Panc1 (cell line): Measurements from ENCODE around the gene C19orf53. TPM values are rescaled to one million over a fixed set of nuclear protein-coding genes. Genes with fewer than 3 reads are reported as not detected.

Source experiments
- ATAC-seq: fragments of 200-7000 bp; cut with Tn5 transposase; 2 replicates; pipeline ENCODE4 v1.9.1; 2020; ENCODE audit warnings: mild to moderate bottlenecking, moderate library complexity
- BruUV-seq: library from RNA; stranded (reverse); fragments of 400-500 nt; replicated peaks from 2 replicates; lab custom pipeline; 2021; lab: Mats Ljungman, UMichigan
- CTCF ChIA-PET: fragments of 300-600 bp; sonication (Branson Sonifier 250); formaldehyde crosslinking; loops from one replicate; lab custom pipeline; 2022; ENCODE audit warnings: antibody characterized with exemption; lab: Charles Lee
- POLR2A ChIA-PET: fragments of 300-600 bp; sonication (Branson Sonifier 250); formaldehyde crosslinking; loops from one replicate; lab custom pipeline; 2022; ENCODE audit warnings: antibody characterized with exemption; lab: Charles Lee
- DNase-seq: peaks from one replicate; pipeline ENCODE4 v3.0.0-alpha.2; 2010; ENCODE audit warnings: low read depth, low spot score
- H3K27ac ChIP-seq: 2 replicates; pipeline ENCODE4 v1.5.1; 2011; ENCODE audit warnings: mild to moderate bottlenecking, low read length, inconsistent platforms
- H3K27me3 ChIP-seq: fragments of 200-500 bp; sonication (Bioruptor generic); 2 replicates; pipeline ENCODE4 v1.6.0; 2014; ENCODE audit warnings: low read length, inconsistent platforms; ENCODE audit not compliant: control insufficient read depth, insufficient read depth
- H3K36me3 ChIP-seq: fragments of 200-500 bp; sonication (Bioruptor generic); 2 replicates; pipeline ENCODE4 v1.5.1; 2014; ENCODE audit warnings: inconsistent platforms, mild to moderate bottlenecking, low read length, moderate library complexity; ENCODE audit not compliant: control insufficient read depth, insufficient read depth
- H3K4me1 ChIP-seq: 2 replicates; pipeline ENCODE4 v1.5.1; 2011; ENCODE audit warnings: inconsistent platforms, mild to moderate bottlenecking, low read length, moderate library complexity; ENCODE audit not compliant: control insufficient read depth, insufficient read depth
- H3K4me3 ChIP-seq, 2 experiments: 2 replicates each; pipeline ENCODE4 v1.5.1; 2011 to 2012; ENCODE audit warnings: low read depth in 2 of 2, low read length in 2 of 2, mild to moderate bottlenecking in 2 of 2, inconsistent platforms in 1 of 2, moderate library complexity in 1 of 2
- H3K9me3 ChIP-seq: fragments of 200-500 bp; sonication (Bioruptor generic); 2 replicates; pipeline ENCODE4 v1.5.1; 2014; ENCODE audit warnings: low read depth, mild to moderate bottlenecking, inconsistent platforms, low read length, moderate library complexity; ENCODE audit not compliant: control insufficient read depth, insufficient read depth
- POLR2AphosphoS5 ChIP-seq: IDR thresholded peaks from 2 replicates; pipeline ENCODE4 v1.6.1; 2012; ENCODE audit warnings: mild to moderate bottlenecking, low read depth, low read length, moderate library complexity
- REST ChIP-seq, 2 experiments: IDR thresholded peaks; 2 replicates each; pipeline ENCODE4 v1.6.1; 2011 to 2012; ENCODE audit warnings: low read depth in 2 of 2, control low read depth in 1 of 2, low read length in 1 of 2, mild to moderate bottlenecking in 1 of 2, moderate library complexity in 1 of 2; ENCODE audit not compliant: insufficient read depth in 1 of 2
- SIN3A ChIP-seq: IDR thresholded peaks from 2 replicates; pipeline ENCODE4 v1.6.1; 2012; ENCODE audit warnings: low read depth, mild to moderate bottlenecking, low read length, moderate library complexity, borderline replicate concordance; ENCODE audit not compliant: insufficient read depth
- TCF7L2 ChIP-seq: IDR thresholded peaks from 2 replicates; pipeline ENCODE4 v1.6.1; 2011; ENCODE audit warnings: mild to moderate bottlenecking, low read depth, low read length, inconsistent platforms
- in situ Hi-C: cut with HindIII; loops from 2 replicates; pipeline ENCODE4 v1.10.0; 2016; ENCODE audit warnings: low sequenced_read_pairs, low pct_unique_long_range_greater_than_20kb
- intact Hi-C: fragments of 100-400 bp; cut with micrococcal nuclease; formaldehyde crosslinking; loops from one replicate; pipeline ENCODE4 v1.10.0; 2022; ENCODE audit not compliant: unreplicated experiment
- total RNA-seq: library from RNA; stranded (reverse); gene quantifications from one replicate; pipeline ENCODE4 v1.2.1, GENCODE V29; 2021; ENCODE audit not compliant: unreplicated experiment
- TF ChIP-seq, protein P1 (sequence below): fragments of 450-650 bp; IDR thresholded peaks from 2 replicates; pipeline ENCODE4 v1.5.1; 2017; ENCODE audit warnings: mild to moderate bottlenecking

C19orf53 gene
- total RNA-seq, 1 experiment from 2014 or later: 97.2 TPM

DNA sequence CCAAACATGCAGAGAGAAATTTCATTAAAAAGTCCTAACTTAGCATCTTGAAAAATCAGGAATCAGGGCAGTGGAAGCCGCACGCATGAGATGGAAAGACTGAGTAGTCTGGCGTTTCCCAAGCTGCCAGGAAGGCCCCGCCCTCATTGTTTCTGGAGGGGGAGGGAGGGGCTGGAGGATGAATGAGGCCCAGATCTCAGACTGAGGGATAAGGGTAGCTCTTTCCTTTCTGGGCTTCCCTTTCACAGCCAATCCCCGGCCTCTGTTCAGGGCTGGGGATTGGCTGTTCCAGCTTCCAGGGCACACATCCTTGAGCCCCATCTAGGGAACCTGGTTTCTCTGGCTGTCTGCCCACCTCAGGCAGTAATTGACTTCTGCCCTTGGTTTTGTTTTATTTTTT is 7.3 kb downstream of the C19orf53 start:
- CTCF ChIA-PET: no interaction called here
- no peaks in the 10 kb centered on the region for H3K9me3 ChIP-seq
- H3K36me3 ChIP-seq: no peaks in the 10 kb centered on the region
- no peak overlapping the region for H3K27ac ChIP-seq
- no TSS peak for BruUV-seq
- ATAC-seq (peak; percentile 59; the same call in 1 of the 2 replicates), DNase-seq (no peak)
- in situ Hi-C loops (no loop called here), intact Hi-C loops (no loop called here)
- no peak overlapping the region for H3K4me3 ChIP-seq
- no peaks in the 10 kb centered on the region for H3K27me3 ChIP-seq
- TF ChIP-seq SIN3A (no peak), TCF7L2 (no peak), POLR2AphosphoS5 (no peak), REST (IDR thresholded peaks at IDR 0.05; ENCODE audit: insufficient read depth in 1 of 2, low read depth in 2 of 2, low read length in 1 of 2) (no peak)
- TF ChIP-seq, protein P1, sequence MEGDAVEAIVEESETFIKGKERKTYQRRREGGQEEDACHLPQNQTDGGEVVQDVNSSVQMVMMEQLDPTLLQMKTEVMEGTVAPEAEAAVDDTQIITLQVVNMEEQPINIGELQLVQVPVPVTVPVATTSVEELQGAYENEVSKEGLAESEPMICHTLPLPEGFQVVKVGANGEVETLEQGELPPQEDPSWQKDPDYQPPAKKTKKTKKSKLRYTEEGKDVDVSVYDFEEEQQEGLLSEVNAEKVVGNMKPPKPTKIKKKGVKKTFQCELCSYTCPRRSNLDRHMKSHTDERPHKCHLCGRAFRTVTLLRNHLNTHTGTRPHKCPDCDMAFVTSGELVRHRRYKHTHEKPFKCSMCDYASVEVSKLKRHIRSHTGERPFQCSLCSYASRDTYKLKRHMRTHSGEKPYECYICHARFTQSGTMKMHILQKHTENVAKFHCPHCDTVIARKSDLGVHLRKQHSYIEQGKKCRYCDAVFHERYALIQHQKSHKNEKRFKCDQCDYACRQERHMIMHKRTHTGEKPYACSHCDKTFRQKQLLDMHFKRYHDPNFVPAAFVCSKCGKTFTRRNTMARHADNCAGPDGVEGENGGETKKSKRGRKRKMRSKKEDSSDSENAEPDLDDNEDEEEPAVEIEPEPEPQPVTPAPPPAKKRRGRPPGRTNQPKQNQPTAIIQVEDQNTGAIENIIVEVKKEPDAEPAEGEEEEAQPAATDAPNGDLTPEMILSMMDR: no peak
- peaks cover 6% of the 10 kb centered on the region for H3K4me1 ChIP-seq
- POLR2A ChIA-PET: no interaction called here

DNA sequence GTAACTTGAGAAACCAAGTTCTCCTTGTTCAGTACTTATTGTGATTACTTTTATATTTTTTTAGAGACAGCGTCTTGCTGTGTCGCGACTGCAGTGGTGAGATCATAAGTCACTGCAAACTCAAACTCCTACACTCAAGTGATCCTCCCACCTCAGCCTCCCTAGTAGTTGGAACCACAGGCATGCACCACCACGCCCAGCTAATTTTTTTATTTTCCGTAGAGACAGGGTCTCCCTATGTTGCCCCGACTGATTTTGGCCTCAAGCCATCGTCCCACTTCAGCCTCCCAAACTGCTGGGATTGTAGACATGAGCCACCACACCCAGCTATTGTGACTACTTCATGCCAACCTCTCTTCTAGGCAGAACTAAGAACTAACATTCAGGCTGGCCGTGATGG is 8.3 kb downstream of the C19orf53 start:
- no peak for DNase-seq
- no peak overlapping the region for H3K27ac ChIP-seq
- no peaks in the 10 kb centered on the region for H3K36me3 ChIP-seq
- peaks cover 6% of the 10 kb centered on the region for H3K4me1 ChIP-seq
- H3K4me3 ChIP-seq: no peak overlapping the region
- intact Hi-C loops: no loop called here
- no peak for ATAC-seq
- H3K27me3 ChIP-seq: no peaks in the 10 kb centered on the region
- H3K9me3 ChIP-seq: no peaks in the 10 kb centered on the region
- TF ChIP-seq POLR2AphosphoS5 (no peak), TCF7L2 (no peak), REST (IDR thresholded peaks at IDR 0.05; ENCODE audit: insufficient read depth in 1 of 2, low read depth in 2 of 2, low read length in 1 of 2) (no peak), SIN3A (no peak)
- TF ChIP-seq, protein P1: no peak
- POLR2A ChIA-PET: no interaction called here
- in situ Hi-C loops: no loop called here
- no TSS peak for BruUV-seq
- CTCF ChIA-PET: interaction anchor here (0.7 kb wide), 1 partner anchor 76 kb away, joined by 7 read pairs; no protein-coding TSS in a partner anchor
